Measurements from ENCODE around the gene IL16.

GRCh38 chr15:81292523-81293001, 95.9 kb downstream of the IL16 start:
- TF ChIP-seq CTCF (IDR thresholded peaks at IDR 0.05) (no peak), EP300 (IDR thresholded peaks at IDR 0.05) (no peak), POLR2A (IDR thresholded peaks at IDR 0.05; ENCODE audit: low read depth) (no peak), POLR2AphosphoS5 (IDR thresholded peaks at IDR 0.05) (no peak)
